Measurements from ENCODE around the gene PIEZO2.

Gene PIEZO2

GRCh38 chr18:10894501-10894900 lies 254.9 kb downstream of the PIEZO2 start:
- TF ChIP-seq CTCF (IDR thresholded peaks at IDR 0.05; ENCODE audit: insufficient read depth, missing control alignments), result no peak
- DNase-seq (ENCODE audit: insufficient read length, low spot score) (no peak), FAIRE-seq (no peak)

- FAIRE-seq (no peak), DNase-seq (ENCODE audit: insufficient read length, low spot score) (no peak)
- TF ChIP-seq CTCF (IDR thresholded peaks at IDR 0.05; ENCODE audit: insufficient read depth, missing control alignments), result no peak
Observed at GRCh38 chr18:10893761-10894160, 255.6 kb downstream of the PIEZO2 start.

- DNase-seq (ENCODE audit: insufficient read length, low spot score), result no peak
- no peak for FAIRE-seq
- no peak for TF ChIP-seq CTCF (IDR thresholded peaks at IDR 0.05; ENCODE audit: insufficient read depth, missing control alignments)
Observed at GRCh38 chr18:10893196-10893595, 256.2 kb downstream of the PIEZO2 start.

- no peak for DNase-seq (ENCODE audit: insufficient read length, low spot score)
- no peak for FAIRE-seq
Observed at GRCh38 chr18:10892786-10893185, 256.6 kb downstream of the PIEZO2 start.

GRCh38 chr18:10890022-10890421 lies 259.3 kb downstream of the PIEZO2 start:
- FAIRE-seq (no peak), DNase-seq (ENCODE audit: insufficient read length, low spot score) (no peak)
- TF ChIP-seq CTCF (IDR thresholded peaks at IDR 0.05; ENCODE audit: insufficient read depth, missing control alignments), result no peak

More at GRCh38 chr18:10892786-10893185, 256.6 kb downstream of the PIEZO2 start:
- TF ChIP-seq CTCF (IDR thresholded peaks at IDR 0.05; ENCODE audit: insufficient read depth, missing control alignments), result no peak

GRCh38 chr18:10878703-10879102 lies 270.7 kb downstream of the PIEZO2 start:
- TF ChIP-seq CTCF (IDR thresholded peaks at IDR 0.05; ENCODE audit: insufficient read depth, missing control alignments), result no peak
- no peak for FAIRE-seq
- no peak for DNase-seq (ENCODE audit: insufficient read length, low spot score)

- FAIRE-seq, result no peak
- no peak for TF ChIP-seq CTCF (IDR thresholded peaks at IDR 0.05; ENCODE audit: insufficient read depth, missing control alignments)
Observed at GRCh38 chr18:10877987-10878386, 271.4 kb downstream of the PIEZO2 start.

More at GRCh38 chr18:10877987-10878386, 271.4 kb downstream of the PIEZO2 start:
- DNase-seq (ENCODE audit: insufficient read length, low spot score), result no peak

All from D721Med (cell line).